ENCODE data around the gene EXOC7.

DNA sequence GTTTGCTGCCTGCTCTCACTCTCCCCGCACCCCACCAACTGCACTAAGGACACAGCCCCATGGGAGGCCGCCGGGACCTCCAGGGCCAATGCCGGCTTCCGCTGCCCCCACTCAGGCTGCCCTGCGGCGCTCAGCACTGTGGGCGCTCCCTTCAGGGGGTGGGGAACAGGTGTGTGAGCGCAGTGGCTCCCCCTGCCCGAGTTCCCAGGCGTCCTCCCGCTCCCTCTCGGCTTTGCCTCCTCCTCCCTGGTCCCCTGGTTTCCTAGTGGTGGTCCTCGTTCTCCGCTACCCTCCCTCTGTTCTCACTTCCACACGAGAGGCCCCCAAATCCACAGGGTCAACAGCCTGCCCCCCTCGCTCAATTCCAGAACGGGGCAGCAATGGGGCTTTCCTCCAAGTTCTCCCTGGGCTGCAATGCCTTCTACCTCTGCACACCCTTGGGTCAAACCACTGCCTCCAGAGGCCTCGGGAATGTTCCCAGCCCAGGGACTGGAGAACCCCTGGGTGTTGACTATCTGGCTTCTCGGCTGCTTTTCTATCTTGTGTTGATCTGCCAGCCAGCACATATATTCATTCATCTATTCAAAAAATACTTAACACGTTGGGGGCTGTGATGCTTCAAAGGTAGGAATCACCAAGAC is 27.6 kb upstream of the EXOC7 start:
- TF ChIP-seq, protein P1, sequence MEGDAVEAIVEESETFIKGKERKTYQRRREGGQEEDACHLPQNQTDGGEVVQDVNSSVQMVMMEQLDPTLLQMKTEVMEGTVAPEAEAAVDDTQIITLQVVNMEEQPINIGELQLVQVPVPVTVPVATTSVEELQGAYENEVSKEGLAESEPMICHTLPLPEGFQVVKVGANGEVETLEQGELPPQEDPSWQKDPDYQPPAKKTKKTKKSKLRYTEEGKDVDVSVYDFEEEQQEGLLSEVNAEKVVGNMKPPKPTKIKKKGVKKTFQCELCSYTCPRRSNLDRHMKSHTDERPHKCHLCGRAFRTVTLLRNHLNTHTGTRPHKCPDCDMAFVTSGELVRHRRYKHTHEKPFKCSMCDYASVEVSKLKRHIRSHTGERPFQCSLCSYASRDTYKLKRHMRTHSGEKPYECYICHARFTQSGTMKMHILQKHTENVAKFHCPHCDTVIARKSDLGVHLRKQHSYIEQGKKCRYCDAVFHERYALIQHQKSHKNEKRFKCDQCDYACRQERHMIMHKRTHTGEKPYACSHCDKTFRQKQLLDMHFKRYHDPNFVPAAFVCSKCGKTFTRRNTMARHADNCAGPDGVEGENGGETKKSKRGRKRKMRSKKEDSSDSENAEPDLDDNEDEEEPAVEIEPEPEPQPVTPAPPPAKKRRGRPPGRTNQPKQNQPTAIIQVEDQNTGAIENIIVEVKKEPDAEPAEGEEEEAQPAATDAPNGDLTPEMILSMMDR (IDR thresholded peaks at IDR 0.05; ENCODE audit: borderline replicate concordance, extremely low read depth, low read length, poor library complexity, severe bottlenecking) = no peak
- no peak for TF ChIP-seq EZH2 (IDR thresholded peaks at IDR 0.05; ENCODE audit: borderline replicate concordance, low read depth, low read length, severe bottlenecking)
